Epithelial cell of esophagus (primary cell): ENCODE results near the gene ME2.
"Not testable (repeated sequence)": the region's sequence is repeated elsewhere in the genome, so short reads cannot be mapped to it uniquely, and the experiment has no call there.

ENCODE experiments used
- DNase-seq: peaks from one replicate; pipeline ENCODE4 v3.0.0; 2010; ENCODE audit warnings: low read depth
- H3K4me3 ChIP-seq: 2 replicates; pipeline ENCODE4 v1.5.1; 2011; ENCODE audit warnings: mild to moderate bottlenecking, low read length, control low read depth
- TF ChIP-seq, protein P1 (sequence below): IDR thresholded peaks from 2 replicates; pipeline ENCODE4 v1.5.1; 2011; ENCODE audit warnings: low read depth, mild to moderate bottlenecking, low read length, control low read depth, inconsistent platforms; ENCODE audit not compliant: insufficient read depth; ENCODE audit errors: missing control alignments

The ME2 gene

DNA sequence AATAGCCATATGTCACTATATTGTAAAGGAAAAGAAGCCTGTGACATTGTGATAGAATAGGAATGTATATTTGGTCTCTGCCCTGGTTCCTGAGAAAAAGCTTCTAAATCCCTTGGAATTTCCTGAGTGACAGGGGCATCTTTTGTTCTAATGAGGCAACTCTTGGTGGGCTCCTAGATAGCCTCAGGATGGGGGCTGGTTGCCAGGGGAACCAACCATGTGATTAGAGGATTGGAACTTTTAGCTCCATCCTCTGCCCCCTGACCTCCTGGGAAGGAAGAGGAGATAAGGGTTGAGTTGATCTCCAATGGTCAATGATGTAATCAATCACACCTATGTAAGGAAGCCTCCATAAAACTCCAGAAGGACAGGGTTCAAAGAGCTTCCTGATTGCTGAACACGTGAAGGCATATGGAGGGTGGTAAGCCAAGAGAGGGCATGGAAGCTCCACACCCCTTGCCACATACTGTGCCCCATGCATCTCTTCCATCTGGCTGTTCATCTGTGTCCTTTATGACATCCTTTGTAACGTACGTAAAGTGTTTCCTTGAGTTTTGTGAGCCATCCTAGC lies 2.9 kb upstream of the ME2 start:
- no peak for DNase-seq
- TF ChIP-seq, protein P1, sequence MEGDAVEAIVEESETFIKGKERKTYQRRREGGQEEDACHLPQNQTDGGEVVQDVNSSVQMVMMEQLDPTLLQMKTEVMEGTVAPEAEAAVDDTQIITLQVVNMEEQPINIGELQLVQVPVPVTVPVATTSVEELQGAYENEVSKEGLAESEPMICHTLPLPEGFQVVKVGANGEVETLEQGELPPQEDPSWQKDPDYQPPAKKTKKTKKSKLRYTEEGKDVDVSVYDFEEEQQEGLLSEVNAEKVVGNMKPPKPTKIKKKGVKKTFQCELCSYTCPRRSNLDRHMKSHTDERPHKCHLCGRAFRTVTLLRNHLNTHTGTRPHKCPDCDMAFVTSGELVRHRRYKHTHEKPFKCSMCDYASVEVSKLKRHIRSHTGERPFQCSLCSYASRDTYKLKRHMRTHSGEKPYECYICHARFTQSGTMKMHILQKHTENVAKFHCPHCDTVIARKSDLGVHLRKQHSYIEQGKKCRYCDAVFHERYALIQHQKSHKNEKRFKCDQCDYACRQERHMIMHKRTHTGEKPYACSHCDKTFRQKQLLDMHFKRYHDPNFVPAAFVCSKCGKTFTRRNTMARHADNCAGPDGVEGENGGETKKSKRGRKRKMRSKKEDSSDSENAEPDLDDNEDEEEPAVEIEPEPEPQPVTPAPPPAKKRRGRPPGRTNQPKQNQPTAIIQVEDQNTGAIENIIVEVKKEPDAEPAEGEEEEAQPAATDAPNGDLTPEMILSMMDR: no peak

DNA sequence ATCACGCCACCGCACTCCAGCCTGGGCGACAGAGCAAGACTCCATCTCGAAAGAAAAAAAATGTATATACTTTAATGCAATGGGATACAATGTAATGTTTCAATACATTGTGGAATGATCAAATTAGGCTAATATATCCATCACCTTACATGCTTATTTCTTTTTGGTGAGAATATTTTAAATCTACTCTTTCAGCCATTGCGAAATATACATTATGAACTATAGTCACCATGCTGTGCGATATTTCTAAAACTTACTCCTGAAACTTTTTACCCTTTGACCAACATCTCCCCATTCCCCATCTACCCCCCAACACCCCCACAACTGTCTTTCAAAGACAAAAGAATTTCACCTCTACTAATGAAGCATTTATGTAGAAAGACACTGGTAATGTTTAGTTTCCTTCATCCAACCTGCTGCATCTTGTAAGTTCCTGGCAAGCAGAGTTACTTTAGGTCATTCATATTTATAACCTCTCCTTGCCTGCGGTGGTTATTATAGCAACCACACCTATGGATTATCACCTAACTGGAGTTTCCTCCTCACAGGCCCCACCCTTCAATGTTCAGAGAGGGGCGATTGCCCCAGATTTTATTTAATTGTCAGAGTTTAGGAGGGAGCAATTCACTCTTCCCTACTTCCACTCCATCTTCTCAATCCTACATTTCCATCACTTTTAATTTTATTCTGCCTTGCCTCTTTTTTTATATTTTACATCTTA lies 1.2 kb upstream of the ME2 start:
- peak overlapping the region; percentile 79 for H3K4me3 ChIP-seq
- peak; percentile 65 for DNase-seq
- TF ChIP-seq, protein P1: no peak

More for the DNA sequence above, 2.9 kb upstream of the ME2 start:
- no peak overlapping the region for H3K4me3 ChIP-seq

DNA sequence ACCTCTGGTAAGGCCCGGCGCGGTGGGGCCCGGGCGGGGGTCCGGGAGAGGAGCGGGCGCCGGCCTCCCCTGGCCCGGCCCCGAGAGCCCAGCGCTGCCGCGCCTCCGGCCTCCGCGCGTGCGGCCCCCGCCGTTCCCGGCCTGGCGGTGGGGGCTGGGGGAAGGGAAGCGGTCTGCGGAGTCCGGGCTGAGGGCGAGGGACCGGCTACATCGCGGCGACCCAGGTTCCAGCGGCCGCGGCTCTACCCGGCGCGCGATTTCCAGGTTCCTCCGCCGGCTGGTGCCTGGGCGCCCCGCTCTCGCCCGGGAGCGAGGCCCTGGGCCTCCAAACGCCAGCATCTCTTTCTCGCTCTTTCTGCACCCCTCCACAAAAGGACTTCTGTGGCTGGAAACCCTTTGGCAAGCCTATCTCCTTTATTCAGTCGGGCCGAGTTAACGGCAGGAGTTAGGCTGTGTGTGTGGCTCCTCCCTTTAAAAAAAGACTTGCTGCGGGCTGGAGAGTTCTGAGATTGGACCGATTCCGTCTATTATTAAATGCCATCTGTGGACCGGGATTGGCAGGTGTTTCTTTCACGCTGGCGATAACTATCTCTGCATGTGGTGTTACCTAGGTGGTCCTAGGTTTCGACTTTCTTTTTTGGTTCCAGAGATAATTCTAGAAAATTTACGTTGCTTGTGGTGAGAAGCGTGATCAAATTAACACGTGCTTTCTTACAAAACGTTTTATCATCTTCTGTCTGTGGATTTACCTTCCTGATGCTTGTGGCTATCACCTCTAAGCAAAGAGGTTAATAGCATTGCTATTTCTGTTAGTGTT lies 592 bp downstream of the ME2 start:
- TF ChIP-seq, protein P1: no peak
- DNase-seq: peak; percentile 48
- H3K4me3 ChIP-seq: peak overlapping the region; percentile 79

DNA sequence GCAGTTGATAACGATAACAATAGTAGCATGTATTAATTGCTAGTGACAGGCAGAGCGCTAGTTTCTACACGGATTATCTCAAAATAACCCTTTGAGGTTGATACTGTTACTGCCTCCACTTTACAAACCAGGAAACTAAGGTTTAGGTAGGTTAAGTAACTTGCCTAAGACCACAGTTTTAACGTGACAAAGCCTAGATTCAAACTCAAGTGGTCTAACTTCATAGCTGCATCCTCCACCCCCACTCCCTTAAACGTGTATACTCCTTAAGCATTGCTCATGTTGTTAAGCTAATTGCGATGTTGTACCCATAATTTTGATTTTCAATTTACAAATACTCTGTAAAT lies 1.2 kb downstream of the ME2 start:
- TF ChIP-seq, protein P1: no peak
- DNase-seq: no peak
- H3K4me3 ChIP-seq: peak overlapping the region; percentile 79

DNA sequence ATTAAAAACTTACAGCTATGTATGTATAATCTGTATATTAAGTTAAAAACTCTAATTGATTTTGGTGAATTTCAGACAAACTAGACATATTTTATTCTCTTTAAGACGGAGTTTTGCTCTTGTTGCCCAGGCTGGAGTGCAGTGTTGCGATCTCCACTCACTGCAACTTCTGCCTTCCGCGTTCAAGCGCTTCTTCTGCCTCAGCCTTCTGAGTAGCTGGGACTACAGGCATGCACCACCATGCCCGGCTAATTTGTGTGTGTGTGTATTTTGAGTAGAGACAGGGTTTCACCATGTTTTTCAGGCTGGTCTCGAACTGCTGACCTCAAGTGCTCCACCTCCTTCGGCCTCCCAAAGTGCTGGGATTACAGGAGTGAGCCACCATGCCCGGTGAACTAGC lies 2.0 kb downstream of the ME2 start:
- DNase-seq, H3K4me3 ChIP-seq: not testable (repeated sequence)

DNA sequence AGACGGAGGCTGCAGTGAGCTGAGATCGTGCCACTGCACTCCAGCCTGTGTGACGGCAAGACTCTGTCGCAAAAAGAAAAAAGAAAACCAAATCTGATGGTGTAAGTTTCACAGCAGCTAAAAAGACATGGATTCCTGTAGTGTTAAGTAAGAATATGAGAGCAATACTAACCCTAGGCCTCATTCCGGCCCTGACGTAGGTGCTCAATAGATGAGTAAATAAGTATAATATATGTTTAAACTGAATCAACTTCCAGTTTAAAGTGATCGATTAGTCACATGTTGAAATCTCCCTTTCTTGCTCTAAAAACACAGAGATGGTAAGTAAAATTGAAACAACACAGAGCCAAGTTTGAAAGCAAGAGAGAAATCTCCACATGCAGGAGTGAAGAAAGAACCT lies 8.0 kb downstream of the ME2 start:
- H3K4me3 ChIP-seq: no peak overlapping the region
- no peak for DNase-seq
- TF ChIP-seq, protein P1: no peak

DNA sequence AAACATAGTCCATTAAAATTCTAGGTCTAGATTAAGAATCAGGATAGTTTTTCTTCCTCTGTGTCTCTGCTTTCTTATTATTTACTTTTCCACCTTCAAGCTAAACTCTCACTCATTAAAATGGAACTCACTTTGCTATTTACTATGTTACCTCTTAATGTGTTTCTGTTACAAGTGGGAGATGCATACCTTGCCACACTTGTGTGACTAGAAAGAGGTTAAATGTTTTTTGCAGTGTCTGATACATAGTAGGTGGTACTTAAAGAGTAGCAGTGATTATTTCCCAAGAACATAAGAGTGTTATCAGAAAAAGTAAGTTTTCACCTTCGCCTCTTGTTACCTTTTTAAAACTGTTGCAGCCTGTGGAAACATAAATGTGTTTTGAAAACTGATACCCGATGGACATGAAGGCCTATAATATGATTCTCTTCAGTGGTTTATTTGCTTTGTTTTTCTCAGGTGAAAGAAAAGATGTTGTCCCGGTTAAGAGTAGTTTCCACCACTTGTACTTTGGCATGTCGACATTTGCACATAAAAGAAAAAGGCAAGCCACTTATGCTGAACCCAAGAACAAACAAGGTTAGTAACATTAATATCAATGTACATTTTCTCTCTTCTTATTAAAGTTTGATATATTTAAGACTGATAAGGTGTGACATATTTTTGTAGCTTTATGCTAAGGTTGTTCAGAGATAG lies 16.6 kb downstream of the ME2 start:
- no peak for DNase-seq
- H3K4me3 ChIP-seq: no peak overlapping the region
- TF ChIP-seq, protein P1: no peak
